NCI-H446 (cell line): ENCODE measurements around the gene PMS1.
"Not testable (repeated sequence)": the region's sequence is repeated elsewhere in the genome, so short reads cannot be mapped to it uniquely, and the experiment has no call there.

Experiments
- DNase-seq, 2 experiments: peaks; one replicate each; lab custom pipeline; 2025; lab: John Stamatoyannopoulos, UW

The PMS1 gene

DNA sequence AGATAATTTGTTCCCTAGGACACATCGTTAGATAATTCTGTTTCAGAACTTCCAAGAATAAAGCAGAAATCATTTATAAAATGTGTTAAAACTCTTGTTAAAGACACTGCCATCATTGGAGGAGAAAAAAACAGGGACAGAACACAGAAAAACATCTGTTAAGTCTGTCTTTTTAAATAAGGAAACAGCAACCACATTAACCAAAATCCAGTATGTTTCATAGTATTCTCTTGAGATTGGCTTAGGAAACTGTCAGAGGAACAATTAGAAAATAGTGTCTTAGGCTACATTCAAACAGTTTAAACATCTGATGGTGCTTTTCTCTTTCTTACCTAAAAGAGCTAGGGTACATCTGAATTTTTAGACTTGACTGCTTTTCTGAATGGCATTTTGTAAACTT is 81.6 kb downstream of the PMS1 start:
- DNase-seq = no peak

DNA sequence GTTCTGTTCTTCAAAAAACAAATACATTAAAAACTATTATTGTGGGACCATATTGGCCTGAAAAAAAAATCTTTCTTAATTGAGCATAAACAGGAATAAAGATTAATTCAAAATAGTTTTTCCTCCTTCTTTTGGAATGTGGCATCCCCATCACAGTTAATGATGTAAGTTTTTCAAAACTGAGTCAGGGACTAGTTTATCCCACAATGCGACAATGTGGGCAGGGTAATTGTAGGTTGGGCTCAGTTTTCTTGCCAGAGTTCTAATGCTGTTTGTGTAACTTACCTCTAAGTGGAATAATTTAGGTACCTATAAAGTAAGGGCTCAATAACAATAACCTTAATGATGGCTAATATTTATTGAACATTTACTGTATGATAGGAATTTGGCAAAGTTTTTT is 82.0 kb downstream of the PMS1 start:
- no peak for DNase-seq

DNA sequence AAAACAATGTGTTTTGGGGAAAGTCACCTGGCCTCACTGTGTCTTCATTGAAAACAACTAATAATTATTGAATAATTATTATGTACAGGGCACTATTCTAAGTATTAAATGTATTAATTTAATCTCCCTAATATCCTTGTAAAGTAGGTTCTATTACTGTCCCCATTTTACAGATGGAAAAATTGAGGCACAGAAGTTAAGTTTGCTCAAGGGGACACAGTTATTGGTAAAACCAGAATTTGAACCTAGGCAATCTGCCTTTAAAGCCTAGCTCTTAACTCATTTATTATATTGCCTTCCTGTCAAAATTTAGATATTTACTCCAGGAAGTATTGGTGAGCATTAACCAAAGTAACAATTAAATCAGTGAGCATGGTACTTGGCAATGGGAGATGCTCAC is 84.6 kb downstream of the PMS1 start:
- no peak for DNase-seq

DNA sequence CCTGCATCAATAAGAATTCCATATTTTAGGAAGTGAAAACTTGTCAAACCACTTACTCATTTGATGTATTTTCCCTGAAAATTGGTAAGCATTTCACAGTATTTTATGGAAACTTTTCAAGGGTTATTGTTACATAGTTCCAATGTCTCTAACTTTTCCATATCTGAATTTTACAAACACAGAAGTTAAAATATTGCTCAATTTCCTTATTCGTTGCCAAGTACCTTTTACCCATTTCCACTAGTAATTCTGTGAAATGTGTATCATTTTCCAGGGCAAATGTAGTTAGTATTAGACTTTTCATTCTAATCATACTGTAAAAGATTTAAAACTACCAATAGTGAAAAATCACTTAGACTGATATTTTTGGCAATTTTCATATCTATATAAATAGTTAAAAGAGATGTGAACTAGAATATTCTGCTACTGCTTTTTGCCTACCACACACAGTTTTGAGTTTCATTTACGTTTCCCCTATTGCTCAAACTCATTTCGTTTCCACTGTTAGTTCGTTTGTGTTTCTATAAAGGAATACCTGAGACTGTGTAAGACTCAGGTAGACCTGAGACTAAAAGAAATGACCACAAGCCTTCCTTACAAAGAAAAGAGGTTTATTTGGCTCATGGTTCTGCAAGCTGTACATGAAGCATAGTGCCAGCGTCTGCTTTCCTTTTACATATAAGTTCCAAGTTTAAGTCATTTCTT is 86.3 kb downstream of the PMS1 start:
- DNase-seq = no peak

DNA sequence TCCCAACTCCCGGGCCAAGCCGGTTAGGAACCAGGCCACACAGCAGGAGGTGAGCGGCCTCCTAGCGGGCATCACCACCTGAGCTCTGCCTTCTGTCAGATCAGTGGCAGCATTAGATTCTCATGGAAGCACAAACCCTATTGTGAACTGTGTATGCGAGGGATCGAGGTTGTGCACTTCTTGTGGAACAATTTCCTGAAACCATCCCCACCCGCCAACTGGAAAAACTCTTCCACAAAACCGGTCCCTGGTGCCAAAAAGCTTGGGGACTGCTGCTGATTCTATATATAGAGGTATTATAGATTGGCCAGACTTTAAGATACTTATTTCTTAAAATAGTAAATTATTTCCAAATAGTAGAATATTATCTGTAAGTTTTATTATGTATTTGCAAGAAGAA is 89.4 kb downstream of the PMS1 start:
- DNase-seq = no peak

DNA sequence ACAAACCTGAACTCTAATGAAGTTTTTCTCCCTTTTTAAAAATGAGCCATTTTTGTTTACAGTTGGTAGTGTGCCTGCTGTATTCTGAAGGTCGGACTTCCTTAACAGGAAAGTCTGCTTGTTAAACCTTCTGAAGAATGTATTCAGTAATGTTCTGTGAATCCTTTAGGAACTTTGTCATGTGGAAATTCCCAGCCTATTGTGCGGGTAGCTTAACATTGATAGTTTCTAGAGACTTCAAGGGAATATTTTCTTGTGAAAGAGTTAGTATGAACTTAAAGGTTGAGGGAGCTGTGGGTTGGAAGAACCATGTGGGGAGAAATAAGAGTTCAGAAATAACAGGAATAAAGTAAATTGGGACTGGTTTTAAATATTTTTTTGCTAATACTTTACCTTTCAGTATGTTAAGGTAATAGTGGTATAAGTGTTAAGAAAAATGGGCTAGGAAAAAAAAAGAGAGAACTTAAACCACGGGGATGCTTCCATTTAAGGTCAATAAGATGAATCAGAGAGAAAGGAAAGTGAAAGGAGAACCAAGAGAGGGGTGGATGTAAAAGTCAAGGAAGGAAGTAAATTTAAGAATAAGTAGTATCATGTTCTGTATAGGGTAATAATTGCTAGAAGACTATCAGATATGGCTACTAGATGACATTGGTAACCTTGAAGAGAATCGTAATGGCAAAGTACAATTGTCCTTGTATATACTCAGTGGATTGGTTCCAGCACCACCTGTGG is 90.5 kb downstream of the PMS1 start:
- DNase-seq = no peak

DNA sequence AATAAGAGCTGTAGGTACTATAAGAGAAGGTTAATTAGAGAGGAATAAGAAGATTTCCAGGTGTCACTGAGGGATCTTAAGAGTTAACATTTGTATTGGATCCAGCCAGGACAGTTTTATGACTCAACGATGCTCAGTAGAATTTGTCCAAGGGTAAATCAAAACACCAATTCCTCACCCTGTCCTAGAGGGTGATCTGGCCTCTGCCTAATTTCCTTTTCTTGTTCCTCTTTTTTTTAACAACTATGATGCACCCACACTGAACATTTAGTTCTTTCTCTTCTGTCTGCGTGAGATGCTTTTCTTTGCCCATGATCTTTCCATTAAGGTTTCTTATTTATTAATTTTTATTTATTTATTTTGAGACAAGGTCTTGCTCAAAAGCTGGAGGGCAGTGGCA is 92.0 kb downstream of the PMS1 start:
- DNase-seq = no peak

DNA sequence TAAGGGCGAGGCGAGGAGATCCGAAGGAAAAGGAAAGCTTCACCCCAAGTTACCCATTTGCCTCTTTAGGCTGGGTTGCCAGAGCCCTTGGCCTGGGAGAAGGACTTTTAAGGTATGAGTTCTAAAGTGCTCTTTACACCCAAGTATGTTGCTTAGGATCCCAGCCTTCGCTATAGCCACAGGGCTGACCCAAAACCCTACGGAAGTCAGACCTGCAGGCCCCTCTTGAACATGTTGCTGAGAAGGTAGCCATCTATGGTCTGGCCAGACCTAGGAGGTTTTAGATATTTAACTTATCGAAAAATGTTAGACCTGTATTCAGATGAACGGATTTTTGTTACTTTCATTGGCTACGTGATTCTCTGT is 95.4 kb downstream of the PMS1 start:
- no peak for DNase-seq

DNA sequence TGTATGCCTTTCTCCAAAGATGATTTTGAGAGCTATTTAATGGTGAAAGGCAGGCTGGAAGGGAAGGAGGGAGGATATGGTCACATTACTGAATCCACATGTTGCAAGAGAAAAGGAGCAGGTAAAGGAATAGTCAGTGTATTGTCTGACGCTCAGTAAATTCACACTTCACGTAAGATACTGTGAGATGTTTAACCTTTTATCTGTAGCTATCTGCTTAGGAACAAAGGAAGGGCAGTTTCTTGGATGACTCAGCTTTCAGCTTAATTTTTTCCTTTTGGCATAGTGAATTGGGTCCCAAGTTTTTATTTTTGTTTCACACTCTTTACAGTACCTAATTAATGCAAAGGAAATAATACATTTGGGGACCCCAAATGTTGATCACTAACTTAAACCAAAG is 96.2 kb downstream of the PMS1 start:
- DNase-seq = no peak

DNA sequence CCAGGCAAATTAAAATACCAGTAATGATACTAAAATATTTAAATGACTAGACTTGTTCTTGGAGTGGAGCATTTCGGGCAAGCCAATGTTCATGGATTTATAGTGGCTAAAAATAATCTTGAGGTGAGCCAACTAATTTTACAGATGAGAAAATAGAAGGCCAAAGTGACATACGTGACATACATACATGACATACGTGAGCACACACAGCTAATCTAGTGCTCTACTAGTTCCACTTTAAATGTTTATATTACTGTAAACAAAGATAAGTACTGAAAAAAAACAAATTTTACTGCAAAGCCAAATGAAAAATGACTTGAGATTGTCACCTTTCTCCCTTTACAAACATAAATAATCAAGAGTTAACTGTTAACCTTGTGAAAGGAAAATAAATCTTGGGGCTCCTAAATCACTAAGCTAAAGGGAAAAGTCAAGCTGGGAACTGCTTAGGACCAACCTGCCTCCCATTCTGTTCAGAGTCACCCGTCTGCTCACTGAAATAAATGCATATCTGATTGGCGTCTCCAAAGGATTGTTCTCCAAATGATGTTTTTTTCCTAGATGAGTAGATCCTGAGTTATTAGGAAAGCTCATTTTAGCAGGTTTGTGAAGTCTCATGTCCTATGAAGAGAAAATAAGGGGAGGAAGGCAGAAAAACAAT is 96.7 kb downstream of the PMS1 start:
- DNase-seq = no peak

DNA sequence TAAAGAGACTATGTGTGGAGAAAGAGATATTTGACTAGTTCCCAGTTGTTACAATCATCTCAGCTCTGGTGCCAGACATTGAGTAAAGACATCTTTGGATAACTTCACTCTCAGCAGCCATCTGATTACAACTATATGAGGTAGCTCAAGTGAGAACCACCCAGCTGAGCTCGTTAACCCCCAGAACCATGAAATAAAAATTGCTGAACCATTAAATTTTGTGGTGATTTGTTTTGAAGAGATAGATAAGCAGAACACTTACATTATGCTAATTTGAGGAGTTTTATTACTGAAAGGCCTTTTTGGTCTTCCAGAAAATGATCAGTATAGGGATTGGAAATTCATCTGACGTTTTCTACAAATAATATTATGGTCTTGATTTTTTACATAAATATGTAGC is 101.1 kb downstream of the PMS1 start:
- no peak for DNase-seq

DNA sequence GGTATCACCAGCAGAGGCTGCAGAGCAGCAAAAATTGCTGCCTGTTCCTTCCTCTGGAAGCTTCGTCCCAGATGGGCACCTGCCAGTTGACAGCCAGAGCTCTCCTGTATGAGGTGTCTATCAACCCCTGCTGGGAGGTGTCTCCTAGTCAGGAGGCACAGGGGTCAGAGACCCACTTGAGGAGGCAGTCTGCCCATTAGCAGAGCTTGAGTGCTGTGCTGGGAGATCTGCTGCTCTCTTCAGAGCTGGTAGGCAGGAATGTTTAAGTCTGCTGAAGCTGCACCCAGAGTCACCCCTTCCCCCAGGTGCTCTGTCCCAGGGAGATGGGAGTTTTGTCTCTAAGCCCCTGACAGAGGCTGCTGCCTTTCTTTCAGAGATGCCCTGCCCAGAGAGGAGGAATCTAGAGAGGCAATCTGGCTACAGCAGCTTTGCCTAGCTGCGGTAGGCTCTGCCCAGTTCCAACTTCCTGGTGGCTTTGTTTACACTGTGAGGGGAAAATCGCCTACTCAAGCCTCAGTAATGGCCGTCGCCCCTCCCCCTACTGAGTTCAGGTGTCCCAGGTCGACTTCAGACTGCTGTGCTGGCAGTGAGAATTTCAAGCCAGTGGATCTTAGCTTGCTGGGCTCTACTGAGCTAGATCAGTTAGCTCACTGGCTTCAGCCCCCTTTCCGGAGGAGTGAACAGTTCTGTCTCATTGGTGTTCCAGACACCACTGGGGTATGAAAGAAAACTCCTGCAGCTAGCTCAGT is 108.5 kb downstream of the PMS1 start:
- DNase-seq = not testable (repeated sequence)

DNA sequence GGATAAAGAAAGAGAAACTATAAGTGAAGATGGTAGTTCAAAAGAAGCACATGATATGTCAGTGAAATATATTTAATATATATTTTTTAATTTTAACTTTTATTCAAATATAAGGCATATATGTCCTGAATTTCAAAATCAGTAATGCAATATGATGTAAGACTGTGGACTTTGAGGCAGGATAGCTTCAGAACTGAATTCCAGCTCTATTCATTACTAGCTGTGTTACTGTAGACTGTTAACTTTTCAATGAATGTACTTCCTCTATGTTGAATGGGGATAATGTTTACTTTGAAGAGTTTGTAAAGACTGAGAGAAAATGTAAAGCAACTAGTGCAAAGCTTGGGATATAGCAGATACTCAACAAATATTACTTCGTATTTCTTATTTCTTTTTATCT is 112.6 kb downstream of the PMS1 start:
- no peak for DNase-seq

DNA sequence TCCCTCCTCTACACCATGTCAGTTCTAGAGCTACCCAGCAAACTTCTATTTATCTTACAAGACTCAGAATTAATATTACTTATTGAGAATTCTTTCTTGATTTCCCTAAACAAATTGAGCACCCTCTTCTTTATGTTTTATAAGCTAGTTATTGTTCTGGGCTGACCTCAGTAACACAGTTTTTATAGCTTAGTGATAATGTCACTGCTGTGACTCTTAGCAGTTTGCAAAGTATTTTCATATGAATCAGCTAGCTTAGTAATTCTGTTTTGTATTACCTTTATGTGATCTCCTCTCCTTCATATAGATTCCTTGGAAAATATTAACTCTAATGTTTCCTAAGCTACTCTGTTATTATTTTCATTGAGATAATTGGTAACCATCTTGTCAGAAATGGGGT is 114.9 kb downstream of the PMS1 start:
- no peak for DNase-seq

DNA sequence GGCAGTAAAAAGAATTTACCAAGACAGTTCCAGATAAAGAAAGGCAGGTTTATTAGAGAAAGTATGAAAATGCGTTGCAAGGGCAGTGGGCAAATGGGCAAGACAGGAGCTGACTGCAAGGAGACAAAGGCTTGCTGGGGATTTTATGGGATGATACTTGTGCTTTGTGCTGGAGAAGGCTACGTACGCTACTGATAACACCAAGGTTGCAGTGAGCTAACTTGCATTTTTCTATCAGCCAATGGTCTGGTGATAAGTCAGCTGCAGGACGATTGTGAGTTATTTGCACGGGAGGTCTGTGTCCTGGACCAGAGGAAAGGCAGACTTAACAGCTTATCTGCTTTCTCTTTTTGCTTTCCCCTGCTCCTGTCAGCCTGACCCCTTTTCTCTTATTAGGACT is 116.5 kb downstream of the PMS1 start:
- DNase-seq = no peak

DNA sequence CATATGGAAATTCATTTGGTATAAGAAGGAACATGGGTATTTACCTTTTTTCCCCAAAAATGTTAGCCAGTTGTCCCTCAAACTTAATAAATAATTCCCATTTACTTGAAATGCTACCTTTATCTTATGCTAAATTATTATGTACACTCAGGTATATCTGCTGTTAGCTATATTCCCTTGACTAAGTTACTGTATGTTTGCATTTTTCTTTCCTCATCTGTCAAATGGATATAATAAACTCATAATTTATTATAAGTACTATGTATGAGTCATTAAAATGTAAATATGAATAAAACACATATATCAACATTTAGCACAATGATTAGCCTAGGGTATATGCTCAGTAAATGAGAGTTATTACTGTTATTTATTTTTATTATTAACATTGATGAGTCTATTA is 117.4 kb downstream of the PMS1 start:
- DNase-seq = no peak

DNA sequence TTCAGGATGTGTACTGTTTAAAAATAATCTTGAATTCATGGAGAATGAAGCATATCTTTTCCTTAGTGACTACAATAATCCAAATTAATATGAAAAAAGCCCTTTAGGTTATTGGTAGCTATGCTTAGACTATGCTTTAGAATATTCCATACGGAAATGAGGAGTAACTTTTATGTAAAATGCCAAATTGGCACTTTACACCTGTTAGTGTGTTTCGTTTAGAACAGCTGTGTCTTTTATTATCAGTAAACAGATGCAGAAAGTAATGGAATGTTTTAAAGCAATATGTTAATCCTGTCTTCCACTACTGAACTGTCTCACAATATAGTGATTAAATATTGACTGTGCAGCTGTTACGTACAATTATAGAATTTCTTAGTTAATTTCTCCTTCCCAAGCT is 129.6 kb downstream of the PMS1 start:
- DNase-seq = no peak

DNA sequence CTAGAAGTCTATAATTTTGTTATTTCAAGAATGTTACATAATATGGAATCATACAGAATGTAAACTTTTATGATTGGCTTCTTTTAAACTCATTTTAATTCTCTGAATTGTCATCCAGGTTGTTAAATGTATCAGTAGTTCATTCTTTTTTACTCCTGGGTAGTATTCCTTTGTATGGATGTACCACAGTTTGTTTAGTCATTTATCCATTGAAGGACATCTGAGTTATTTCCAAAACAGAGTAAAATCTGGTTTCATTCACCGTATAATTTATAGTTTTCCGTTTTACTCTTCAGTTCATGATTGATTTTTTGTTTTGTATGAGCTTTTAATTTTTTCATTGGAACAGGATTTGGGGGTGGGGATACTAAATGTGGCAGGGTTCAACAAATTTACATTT is 132.4 kb downstream of the PMS1 start:
- no peak for DNase-seq
